Glomerular visceral epithelial cell (primary cell): Measurements from ENCODE around the gene IL16.
"Not testable (repeated sequence)": the region's sequence is repeated elsewhere in the genome, so short reads cannot be mapped to it uniquely, and the experiment has no call there.

ENCODE experiments used
- DNase-seq: peaks from one replicate; pipeline ENCODE4 v3.0.0-alpha.2; 2016; ENCODE audit errors: extremely low spot score

Gene IL16

DNA sequence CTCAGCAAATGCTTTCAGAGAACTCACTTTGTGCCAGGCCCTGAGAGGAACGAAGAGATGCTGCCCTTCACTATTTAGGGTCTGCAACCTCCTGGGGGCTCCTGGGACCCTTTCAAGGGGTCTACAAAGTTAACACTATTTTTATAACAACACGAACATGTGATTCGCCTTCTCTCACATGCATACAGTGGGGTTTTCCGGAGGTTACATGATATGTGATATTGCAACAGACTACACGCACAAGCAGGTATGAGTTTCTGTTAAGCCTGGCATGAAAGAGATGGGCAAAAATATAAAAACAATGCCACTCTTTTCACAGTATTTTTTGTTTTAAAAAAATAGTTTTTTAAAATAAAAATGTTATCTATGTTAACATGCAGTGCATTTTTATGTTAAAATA lies 117.0 kb downstream of the IL16 start:
- DNase-seq = no peak

DNA sequence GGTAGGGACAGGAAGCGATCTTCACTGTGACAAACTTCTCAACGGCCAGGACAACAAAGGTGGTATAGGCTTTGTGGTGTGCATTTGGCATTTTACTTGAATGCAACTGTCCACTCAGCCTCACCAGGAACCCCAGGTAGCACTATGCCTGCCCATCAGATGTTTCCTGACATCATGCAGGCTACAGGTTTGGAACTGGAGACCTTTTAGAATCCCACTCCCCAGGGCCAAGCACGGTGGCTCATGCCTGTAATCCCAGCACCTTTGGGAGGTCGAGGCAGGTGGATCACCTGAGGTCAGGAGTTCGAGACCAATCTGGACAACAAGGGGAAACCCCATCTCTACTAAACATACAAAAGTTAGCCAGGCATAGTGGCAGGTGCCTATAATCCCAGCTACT lies 117.7 kb downstream of the IL16 start:
- no peak for DNase-seq

DNA sequence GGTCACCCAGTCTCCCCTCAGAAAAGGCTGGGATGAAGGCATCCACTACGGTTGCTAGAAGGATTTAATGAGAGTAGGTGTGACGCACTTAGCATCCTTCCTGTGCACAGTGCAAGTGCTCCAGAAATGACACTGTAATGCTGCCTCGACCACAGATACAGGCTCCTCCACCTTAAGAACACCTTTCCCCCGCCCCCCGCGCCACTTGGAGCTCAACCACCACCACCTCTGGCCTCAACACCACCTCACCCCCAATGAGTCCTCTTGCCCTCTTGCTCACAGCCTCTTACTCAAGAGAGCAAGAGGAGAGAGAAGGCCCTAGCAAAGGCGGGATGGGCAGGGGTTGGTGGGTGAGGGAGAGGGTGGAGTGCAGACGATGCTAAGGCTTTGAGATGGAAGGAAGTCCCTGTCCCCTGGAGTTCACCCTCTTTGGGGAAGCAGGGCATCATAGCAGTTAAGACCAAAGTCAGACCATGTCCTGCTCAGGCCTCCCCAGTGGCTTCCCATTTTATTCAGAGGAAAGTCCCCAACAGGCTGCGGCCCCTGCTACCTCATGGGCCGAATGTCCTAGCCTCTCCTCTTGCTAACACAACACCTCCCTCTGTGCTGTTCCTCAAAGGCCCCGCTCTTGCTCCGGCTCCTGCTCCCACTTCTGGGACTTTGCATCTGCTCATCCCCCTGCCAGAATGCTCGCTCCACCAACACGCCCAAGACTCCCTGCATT lies 118.9 kb downstream of the IL16 start:
- no peak for DNase-seq

- no peak for DNase-seq
Measured at GRCh38 chr15:81316267-81316666, 119.6 kb downstream of the IL16 start.

DNA sequence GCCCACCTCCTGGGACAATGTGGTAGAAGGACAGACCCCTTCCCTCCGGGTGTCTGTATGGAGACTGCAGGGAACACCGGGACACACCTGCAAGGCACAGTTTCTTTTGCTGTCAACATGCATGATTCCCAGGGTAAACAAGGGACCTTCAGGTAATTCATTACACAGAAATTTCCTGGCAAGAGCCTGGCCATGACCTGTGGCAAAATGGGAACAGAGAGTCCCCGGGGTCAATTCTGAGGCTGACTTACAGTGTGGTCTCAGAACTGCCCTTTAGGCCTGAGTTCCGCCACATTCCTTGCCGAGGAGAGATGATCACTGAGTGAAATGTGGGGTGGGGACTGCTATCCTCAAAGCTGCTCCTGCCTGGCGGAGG lies 121.0 kb downstream of the IL16 start:
- DNase-seq = no peak

- no peak for DNase-seq
Measured at GRCh38 chr15:81321667-81322066, 125.0 kb downstream of the IL16 start.

DNA sequence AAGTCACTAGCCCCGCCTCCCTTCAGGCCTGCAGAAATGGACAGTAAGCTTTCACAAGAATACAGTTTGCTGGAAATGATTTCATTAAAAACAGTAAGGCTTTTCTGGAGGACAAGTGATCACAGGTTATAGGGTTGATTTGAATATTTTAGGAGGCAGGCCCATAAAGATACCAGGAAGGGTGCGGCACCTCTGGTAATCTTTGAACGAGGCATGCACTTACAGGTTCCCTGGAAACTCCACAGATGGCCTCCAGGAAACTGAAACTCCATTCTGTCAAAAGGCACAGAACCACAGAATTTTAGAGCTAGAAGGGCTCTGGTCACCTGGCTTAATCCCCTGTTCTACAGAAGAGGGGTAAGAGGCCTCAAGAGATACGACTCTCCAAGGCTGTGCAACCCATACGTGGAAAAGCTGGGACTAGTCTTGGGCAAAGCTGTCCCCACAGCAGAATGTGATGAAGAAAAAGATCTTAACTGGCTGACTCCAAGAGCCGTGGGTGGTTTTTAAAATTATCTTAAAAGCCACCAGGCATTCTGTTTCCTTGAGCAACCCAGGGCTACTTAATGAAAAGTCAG lies 126.1 kb downstream of the IL16 start:
- no peak for DNase-seq

- DNase-seq = no peak
Measured at GRCh38 chr15:81323559-81323943, 126.9 kb downstream of the IL16 start.

GRCh38 chr15:81323944-81324881 lies 127.5 kb downstream of the IL16 start, which contains the start of gene STARD5:
TSS of gene STARD5 (minus strand) at chr15:81324141. CDS start at chr15:81324099, 42 bp downstream.
- peak; percentile 97 for DNase-seq

GRCh38 chr15:81326466-81327212 lies 130.0 kb downstream of the IL16 start:
- peak; percentile 33 for DNase-seq

GRCh38 chr15:81327516-81327915 lies 130.8 kb downstream of the IL16 start:
- peak; percentile 79 for DNase-seq

- no peak for DNase-seq
Measured at GRCh38 chr15:81329446-81329845, 132.8 kb downstream of the IL16 start.

GRCh38 chr15:81330366-81331090 lies 133.8 kb downstream of the IL16 start:
- no peak for DNase-seq

GRCh38 chr15:81331141-81331540 lies 134.5 kb downstream of the IL16 start:
- DNase-seq = not testable (repeated sequence)

- DNase-seq = no peak
Measured at GRCh38 chr15:81331600-81331999, 134.9 kb downstream of the IL16 start.

DNA sequence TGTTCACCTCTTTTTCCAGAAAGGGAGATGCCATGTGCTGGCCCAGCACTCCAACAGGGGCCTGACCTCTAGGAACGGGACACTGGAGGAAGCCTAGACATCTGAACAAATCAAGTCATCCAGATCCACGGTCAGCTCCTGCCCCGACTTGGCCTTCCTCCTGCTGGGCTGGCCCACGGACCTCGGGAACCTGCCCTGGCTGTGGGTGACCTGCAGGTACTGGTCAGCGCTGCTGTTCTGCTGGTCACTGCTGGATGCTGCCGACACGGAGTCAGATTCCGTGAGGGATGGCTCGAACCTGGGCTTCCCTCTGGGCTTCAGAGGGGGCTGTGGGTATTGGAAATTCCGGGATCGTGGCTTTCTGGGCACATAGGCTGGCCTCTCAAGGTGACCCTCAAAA lies 135.6 kb downstream of the IL16 start:
- no peak for DNase-seq

DNA sequence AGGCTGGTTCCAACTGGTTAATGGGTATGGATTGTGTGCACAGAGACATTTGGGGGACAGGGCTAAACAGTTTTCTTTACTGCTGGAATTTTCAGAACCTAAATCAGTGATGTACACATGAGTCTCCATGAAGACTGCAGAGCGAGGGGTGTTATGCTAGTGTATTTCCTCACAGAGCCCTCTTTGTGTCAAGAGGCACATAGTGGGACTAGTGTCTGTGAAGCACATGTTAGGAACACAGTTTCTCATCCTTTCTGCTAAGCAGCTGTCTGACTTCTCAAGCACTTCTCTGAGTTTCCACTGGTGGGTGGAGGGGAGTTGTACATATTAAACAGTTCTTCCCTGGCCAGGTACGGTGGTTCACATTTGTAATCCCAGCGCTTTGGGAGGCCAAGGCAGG lies 136.7 kb downstream of the IL16 start:
- DNase-seq = no peak

DNA sequence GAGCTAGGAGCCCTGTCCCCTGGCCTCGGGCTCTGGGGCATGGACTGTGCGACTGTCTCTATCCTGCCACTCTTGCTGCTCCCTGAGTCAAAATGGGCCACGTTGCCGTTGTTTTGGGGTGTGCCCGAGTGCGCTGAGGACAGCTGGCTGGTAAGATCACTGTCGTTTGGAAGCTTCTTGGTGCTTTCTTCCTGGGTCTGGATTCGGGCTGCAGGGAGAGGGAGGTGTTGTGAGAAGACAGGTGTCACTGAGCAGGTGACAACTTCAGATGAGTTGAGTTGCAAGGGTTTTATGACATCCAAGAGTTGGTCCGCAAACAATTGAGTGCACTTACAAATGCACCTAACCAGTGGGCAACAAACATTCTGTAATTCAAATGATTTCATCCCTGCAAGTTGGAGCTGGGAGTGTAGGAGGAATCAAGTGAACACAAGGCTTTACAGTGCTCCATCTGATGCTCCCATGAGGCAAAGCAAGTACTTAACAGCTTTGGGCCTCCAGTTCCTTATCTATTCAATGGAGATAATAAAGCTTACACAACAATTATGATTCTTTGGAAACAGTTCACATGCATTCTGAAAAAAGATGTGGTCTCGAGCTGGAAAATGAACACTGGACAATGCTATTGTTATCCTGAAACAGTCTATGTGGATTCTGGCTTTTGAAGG lies 138.2 kb downstream of the IL16 start:
- no peak for DNase-seq

DNA sequence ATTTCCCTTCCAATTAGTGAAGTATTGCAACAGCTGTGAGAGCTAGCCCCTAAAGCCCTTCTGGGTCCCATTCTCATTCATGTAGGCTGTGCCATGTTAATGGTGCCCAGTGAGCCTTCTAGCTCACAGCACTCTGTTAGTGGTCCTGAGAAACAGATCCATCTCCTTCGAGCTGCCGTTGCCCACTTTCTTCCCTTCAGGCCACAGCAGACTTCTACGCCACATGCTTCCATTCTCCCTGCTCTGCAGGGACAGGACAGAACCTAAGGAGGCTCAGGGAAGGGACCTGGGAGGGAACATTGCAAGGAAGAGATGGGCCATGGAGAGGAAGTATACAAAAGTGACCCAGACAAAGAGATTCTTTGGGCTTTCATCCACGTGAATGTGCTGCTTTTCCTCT lies 139.0 kb downstream of the IL16 start:
- DNase-seq = no peak

GRCh38 chr15:81336568-81336967 lies 139.9 kb downstream of the IL16 start:
- no peak for DNase-seq

GRCh38 chr15:81337241-81337640 lies 140.6 kb downstream of the IL16 start:
- DNase-seq = no peak
